H1 (cell line): Measurements from ENCODE around the gene PTGES2.

ENCODE experiments used
- CTCF ChIP-seq, 3 experiments: IDR thresholded peaks; 1 replicate in 2 of 3; 2 replicates in 1 of 3; pipeline versions ENCODE4 v1.5.1 to v1.6.1; 2011; ENCODE audit warnings: low read length in 3 of 3, mild to moderate bottlenecking in 3 of 3, inconsistent platforms in 2 of 3, low read depth in 1 of 3, moderate library complexity in 1 of 3; ENCODE audit not compliant: insufficient read depth in 1 of 3; ENCODE audit errors: control extremely low read depth in 1 of 3
- POLR2A ChIP-seq, 2 experiments: IDR thresholded peaks; 1 replicate in 1 of 2; 2 replicates in 1 of 2; pipeline ENCODE4 v1.6.1; 2011; ENCODE audit warnings: low read depth in 2 of 2, low read length in 2 of 2, mild to moderate bottlenecking in 2 of 2; ENCODE audit errors: control extremely low read depth in 1 of 2
- SP1 ChIP-seq: IDR thresholded peaks from 2 replicates; pipeline ENCODE4 v1.6.1; 2011; ENCODE audit warnings: low read depth, low read length
- ZNF274 ChIP-seq: IDR thresholded peaks from 2 replicates; pipeline ENCODE4 v1.7.0; 2012; ENCODE audit warnings: low read length, borderline replicate concordance; ENCODE audit errors: extremely low read depth

- TF ChIP-seq SP1 (peak; percentile 49; the same call in 1 of the 2 replicates), POLR2A (IDR thresholded peaks at IDR 0.05; ENCODE audit: control extremely low read depth in 1 of 2, low read depth in 2 of 2, low read length in 2 of 2) (no peak), CTCF (IDR thresholded peaks at IDR 0.05; ENCODE audit: control extremely low read depth in 1 of 3, insufficient read depth in 1 of 3, low read depth in 1 of 3, low read length in 3 of 3) (no peak), ZNF274 (no peak)
These were observed 33.2 kb downstream of the PTGES2 start for GRCh38 chr9:128094166-128094949.
